D721Med (cell line): ENCODE measurements around the gene MPP1.
A peak's percentile ranks its signal among the peaks of the same experiment; 100 is the strongest.
"Not testable (repeated sequence)": the region's sequence is repeated elsewhere in the genome, so short reads cannot be mapped to it uniquely, and the experiment has no call there.

ENCODE experiments used
- DNase-seq: peaks from one replicate; pipeline ENCODE4 v3.0.0; 2011; ENCODE audit warnings: low spot score; ENCODE audit not compliant: insufficient read length
- FAIRE-seq: peaks from 2 replicates; lab custom pipeline; 2011; peaks lifted over from hg19 to GRCh38; lab: Jason Lieb, UNC
- CTCF ChIP-seq: IDR thresholded peaks from 2 replicates; pipeline ENCODE4 v1.5.1; 2012; ENCODE audit warnings: mild to moderate bottlenecking, control low read depth; ENCODE audit not compliant: insufficient read depth; ENCODE audit errors: missing control alignments

The MPP1 gene

GRCh38 chrX:154821523-154821922 lies 16.2 kb upstream of the MPP1 start:
- no peak for FAIRE-seq
- DNase-seq, result no peak
- no peak for TF ChIP-seq CTCF

- FAIRE-seq (no peak), DNase-seq (no peak)
- TF ChIP-seq CTCF, result no peak
Observed at GRCh38 chrX:154819771-154820341, 14.6 kb upstream of the MPP1 start.

GRCh38 chrX:154818916-154819770 lies 13.9 kb upstream of the MPP1 start:
- TF ChIP-seq CTCF, result no peak
- FAIRE-seq (no peak), DNase-seq (no peak)

- not testable (repeated sequence) for DNase-seq, FAIRE-seq
Observed at GRCh38 chrX:154817048-154817618, 11.8 kb upstream of the MPP1 start.

GRCh38 chrX:154816326-154816898 lies 11.1 kb upstream of the MPP1 start:
- FAIRE-seq, result peak; percentile 53
- not testable (repeated sequence) for DNase-seq

- DNase-seq (no peak), FAIRE-seq (no peak)
- no peak for TF ChIP-seq CTCF
Observed at GRCh38 chrX:154815274-154815818, 10.1 kb upstream of the MPP1 start.

GRCh38 chrX:154813801-154814200 lies 8.5 kb upstream of the MPP1 start:
- TF ChIP-seq CTCF, result no peak
- no peak for FAIRE-seq
- DNase-seq, result no peak
